Heart right ventricle (tissue), 16 donors: ENCODE data around the gene PRDM15. TPM values are rescaled to one million over a fixed set of nuclear protein-coding genes. Genes with fewer than 3 reads are reported as not detected.

Source experiments
- ATAC-seq, 8 donors: fragments of 200-7000 bp; cut with Tn5 transposase; one replicate each; pipeline ENCODE4 v1.9.1; 2020; ENCODE audit warnings: mild to moderate bottlenecking in 8 of 8, moderate library complexity in 8 of 8, moderate number of reproducible peaks in 1 of 8
- DNase-seq, 2 donors: peaks; one replicate each; pipeline ENCODE4 v3.0.0-alpha.2; 2020
- H3K27ac ChIP-seq, 10 donors: fragments of 200-600 bp; sonication (generic) in 2 of 10; one replicate each; pipeline versions ENCODE4 v1.5.0 to v1.8.0; 2020 to 2022; ENCODE audit warnings: mild to moderate bottlenecking in 3 of 10
- H3K27me3 ChIP-seq, 7 donors: fragments of 200-600 bp; one replicate each; pipeline ENCODE4 v1.8.0; 2021 to 2022; ENCODE audit warnings: mild to moderate bottlenecking in 2 of 7
- H3K36me3 ChIP-seq, 9 donors: fragments of 200-600 bp; sonication (generic) in 1 of 9; one replicate each; pipeline versions ENCODE4 v1.5.0 to v1.8.0; 2020 to 2022; ENCODE audit warnings: mild to moderate bottlenecking in 2 of 9
- H3K4me1 ChIP-seq, 9 donors: fragments of 200-600 bp; sonication (generic) in 1 of 9; one replicate each; pipeline versions ENCODE4 v1.5.0 to v1.8.0; 2020 to 2022; ENCODE audit warnings: mild to moderate bottlenecking in 4 of 9
- H3K4me3 ChIP-seq, 10 donors: fragments of 200-600 bp; sonication (generic) in 2 of 10; one replicate each; pipeline versions ENCODE4 v1.5.0 to v1.8.0; 2020 to 2022; ENCODE audit warnings: mild to moderate bottlenecking in 7 of 10, moderate library complexity in 2 of 10
- H3K9me3 ChIP-seq, 11 donors: fragments of 200-600 bp in 10 of 11; sonication (generic) in 2 of 11; one replicate each; pipeline versions ENCODE4 v1.5.0 to v1.8.0; 2013 to 2022; ENCODE audit warnings: mild to moderate bottlenecking in 2 of 11, control low read depth in 1 of 11, moderate library complexity in 1 of 11
- WGBS, 2 donors: extraction: QIAGEN DNeasy Blood & Tissue Kit; methylation state at CpG; one replicate each; pipeline ENCODE4 v1.1.7; 2013; ENCODE audit warnings: inconsistent platforms in 1 of 2; 5-methylcytosine and 5-hydroxymethylcytosine counted together
- intact Hi-C, 10 donors: fragments of 100-400 bp; cut with DNase I; formaldehyde crosslinking; loops; one replicate each; pipeline versions ENCODE4 v1.11.1 to v1.14.2; 2022
- polyA plus RNA-seq, 2 donors: library from polyadenylated mRNA; stranded (reverse); fragments of 200-250 nt; gene quantifications; one replicate each; pipeline ENCODE4 v1.2.3, GENCODE V29; 2013
- total RNA-seq, 10 donors: library from RNA; stranded (reverse); fragmentation: NEBNext Ultra II Directional in 3 of 10; extraction: Animal tissue kit (Norgen Biotek cat#: 25700) in 3 of 10; gene quantifications; one replicate each; pipeline versions ENCODE4 v1.2.1 to v1.2.4, GENCODE V29; 2021 to 2023
- TF ChIP-seq, protein P1 (sequence below), 9 donors: fragments of 200-600 bp; sonication (generic) in 2 of 9; IDR thresholded peaks; one replicate each; pipeline versions ENCODE4 v1.5.0 to v1.8.0; 2021 to 2022; ENCODE audit warnings: antibody characterized with exemption in 9 of 9, mild to moderate bottlenecking in 5 of 9, moderate library complexity in 1 of 9
- donor health status: Arrhythmogenic right ventricular cardiomyopathy.
- donor health status: ischemic (EF 13 %, LVEDD 7.1; RV severe dilation, severe dysfunction).
- donor health status: healthy with polysubstance abuse.
- donor health status: DM: no; HTN: yes; CAD: no.
- donor health status: DM: no; HTN: no; CAD: no.
- donor health status: ischemic (EF 25% LVEDD 6.9; RV normal size, moderate dysfunction).
- donor health status: ischemic (EF 25% LVEDD 5.7; RV mildly dilated, moderate dysfunction).
- donor health status: healthy.
- donor health status: DM: yes; HTN: yes; CAD: no.
- donor health status: Ischemic cardiomyopathy.
- donor health status: ischemic (EF 35%, LVEDD 5.7; RV mildly dilated, moderate dysfunction).
- donor health status: nonischemic (EF 11% LVEDD 7.7; RV severe dilation, severe dysfunction).
- donor health status: DM: yes; HTN: yes; CAD: no.
- donor health status: PGD.
- donor health status: ischemic (EF 29% LVEDD 5.4; RV normal size, mild dysfunction).
- donor health status: nonischemic (EF 23%, LVEDD 6.1; RV moderate dilation, normal function).

The PRDM15 gene
- total and polyA plus RNA-seq, 12 donors, result 1.0 to 5.8 (median 3.2) TPM

DNA sequence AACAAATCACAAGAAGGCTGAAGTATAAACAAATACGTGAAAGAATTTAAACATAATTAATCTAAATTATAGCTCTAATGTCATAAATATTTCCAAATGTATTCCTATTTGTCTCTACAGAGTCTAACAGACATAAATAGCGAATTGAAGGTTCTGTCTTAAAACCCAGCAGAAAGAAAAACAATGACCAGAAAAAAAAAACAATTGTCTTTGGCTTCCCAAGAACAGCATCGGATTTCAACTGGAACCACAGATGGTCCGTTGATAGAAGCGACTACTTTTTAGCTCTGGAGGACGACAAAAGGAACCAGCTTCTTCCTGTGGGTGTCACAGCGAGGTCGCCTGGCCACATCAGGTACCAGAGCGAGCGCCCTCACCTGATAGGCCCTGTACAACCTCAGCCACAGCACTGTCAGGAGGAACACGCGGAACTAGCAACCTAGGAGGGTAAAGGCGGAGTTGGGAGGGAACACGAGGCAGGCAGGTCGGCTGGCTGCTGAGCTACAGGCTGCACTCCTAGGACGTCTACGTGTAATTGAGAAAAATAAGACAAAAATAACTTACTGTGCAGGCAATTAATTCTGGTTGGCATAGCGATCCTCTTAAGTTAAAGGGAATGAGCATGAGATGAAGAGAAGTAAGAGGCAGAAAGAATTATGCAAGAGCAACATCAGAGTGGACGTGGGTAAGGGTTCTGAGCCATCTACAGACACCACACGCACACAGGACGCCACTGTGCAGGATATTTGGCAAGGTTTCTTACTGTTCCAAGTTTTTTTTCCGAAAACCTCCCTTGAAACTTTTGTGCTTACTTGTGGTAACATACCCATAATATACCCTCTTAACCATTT, 16.7 kb upstream of the PRDM15 start:
- DNase-seq, result no peak
- H3K4me1 ChIP-seq, result no peaks in the 10 kb centered on the region
- no peak overlapping the region for H3K27ac ChIP-seq
- intact Hi-C loops, result no loop called here
- peaks cover 0 to 93% (median 0%) of the 10 kb centered on the region in 9 donors for H3K36me3 ChIP-seq
- H3K27me3 ChIP-seq, result no peaks in the 10 kb centered on the region
- H3K4me3 ChIP-seq, result no peak overlapping the region
- no peak for ATAC-seq
- TF ChIP-seq, protein P1, sequence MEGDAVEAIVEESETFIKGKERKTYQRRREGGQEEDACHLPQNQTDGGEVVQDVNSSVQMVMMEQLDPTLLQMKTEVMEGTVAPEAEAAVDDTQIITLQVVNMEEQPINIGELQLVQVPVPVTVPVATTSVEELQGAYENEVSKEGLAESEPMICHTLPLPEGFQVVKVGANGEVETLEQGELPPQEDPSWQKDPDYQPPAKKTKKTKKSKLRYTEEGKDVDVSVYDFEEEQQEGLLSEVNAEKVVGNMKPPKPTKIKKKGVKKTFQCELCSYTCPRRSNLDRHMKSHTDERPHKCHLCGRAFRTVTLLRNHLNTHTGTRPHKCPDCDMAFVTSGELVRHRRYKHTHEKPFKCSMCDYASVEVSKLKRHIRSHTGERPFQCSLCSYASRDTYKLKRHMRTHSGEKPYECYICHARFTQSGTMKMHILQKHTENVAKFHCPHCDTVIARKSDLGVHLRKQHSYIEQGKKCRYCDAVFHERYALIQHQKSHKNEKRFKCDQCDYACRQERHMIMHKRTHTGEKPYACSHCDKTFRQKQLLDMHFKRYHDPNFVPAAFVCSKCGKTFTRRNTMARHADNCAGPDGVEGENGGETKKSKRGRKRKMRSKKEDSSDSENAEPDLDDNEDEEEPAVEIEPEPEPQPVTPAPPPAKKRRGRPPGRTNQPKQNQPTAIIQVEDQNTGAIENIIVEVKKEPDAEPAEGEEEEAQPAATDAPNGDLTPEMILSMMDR (IDR thresholded peaks at IDR 0.05), result no peak
- WGBS, 2 donors, result 78 to 83% methylated on average over 22 of the region's 22 CpGs
- no peaks in the 10 kb centered on the region for H3K9me3 ChIP-seq

DNA sequence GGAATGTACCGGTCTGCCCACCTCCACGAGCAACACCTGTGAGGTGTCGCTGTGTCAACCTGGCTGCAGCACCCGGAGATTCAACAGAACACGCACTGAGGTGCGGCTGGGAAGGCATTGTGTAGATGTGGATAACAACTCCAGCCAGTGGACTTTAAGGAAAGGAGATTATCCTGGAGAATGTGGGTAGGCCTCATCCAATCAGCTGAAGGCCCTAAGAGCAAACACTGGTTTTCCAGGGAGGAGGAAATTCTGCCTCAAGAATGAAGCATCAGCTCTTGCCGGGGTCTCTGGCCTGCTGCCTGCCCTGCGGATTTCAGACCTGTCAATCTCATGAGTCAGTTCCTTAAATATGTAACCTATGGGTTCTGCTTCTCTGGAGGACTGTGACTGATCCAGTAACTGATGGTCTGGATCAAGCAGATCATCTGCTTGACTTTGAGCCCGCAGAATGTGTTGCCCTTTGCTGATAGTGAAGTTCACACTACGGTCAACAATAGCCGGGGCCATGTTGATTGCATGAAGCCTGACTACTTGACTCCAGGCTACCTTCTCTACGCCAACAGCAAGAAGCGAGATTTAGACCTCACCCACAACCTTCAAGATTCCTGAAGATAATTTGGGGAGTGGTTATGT, 15.9 kb upstream of the PRDM15 start:
- 83 to 86% methylated on average over 13 of the region's 13 CpGs for WGBS, 2 donors
- ATAC-seq (no peak), DNase-seq (no peak)
- H3K9me3 ChIP-seq, result no peaks in the 10 kb centered on the region
- H3K4me3 ChIP-seq, result no peak overlapping the region
- TF ChIP-seq, protein P1 (IDR thresholded peaks at IDR 0.05), result no peak
- intact Hi-C loops, result no loop called here
- no peak overlapping the region for H3K27ac ChIP-seq
- H3K4me1 ChIP-seq, result no peaks in the 10 kb centered on the region
- no peaks in the 10 kb centered on the region for H3K27me3 ChIP-seq
- H3K36me3 ChIP-seq, result peaks cover 0 to 93% (median 0%) of the 10 kb centered on the region in 9 donors

DNA sequence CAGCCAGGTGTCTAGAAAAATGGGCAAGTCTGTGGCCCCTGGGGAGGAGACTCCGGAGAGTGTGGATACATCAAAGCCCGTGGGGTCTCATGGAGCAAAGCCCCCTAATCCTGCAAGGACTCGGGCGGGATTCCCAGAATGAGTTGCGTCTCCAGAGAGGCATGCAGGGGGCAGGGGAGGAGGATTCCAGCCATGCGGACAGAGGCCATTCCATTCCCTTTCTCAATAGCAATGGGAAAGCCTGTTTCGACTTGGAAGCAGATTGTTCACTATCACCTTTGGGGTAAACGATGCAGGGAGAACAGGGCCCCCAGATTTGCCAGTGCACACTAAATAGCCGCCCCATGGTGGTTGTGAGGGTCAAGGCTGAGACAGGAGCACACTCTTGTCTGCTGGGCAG, 15.4 kb upstream of the PRDM15 start:
- H3K36me3 ChIP-seq, result peaks cover 0 to 88% (median 0%) of the 10 kb centered on the region in 9 donors
- 93 to 95% methylated on average over 9 of the region's 9 CpGs for WGBS, 2 donors
- H3K9me3 ChIP-seq, result no peaks in the 10 kb centered on the region
- no peak overlapping the region for H3K4me3 ChIP-seq
- no peak overlapping the region for H3K27ac ChIP-seq
- intact Hi-C loops, result no loop called here
- no peaks in the 10 kb centered on the region for H3K27me3 ChIP-seq
- H3K4me1 ChIP-seq, result no peaks in the 10 kb centered on the region
- TF ChIP-seq, protein P1 (IDR thresholded peaks at IDR 0.05), result no peak
- ATAC-seq (no peak), DNase-seq (no peak)

DNA sequence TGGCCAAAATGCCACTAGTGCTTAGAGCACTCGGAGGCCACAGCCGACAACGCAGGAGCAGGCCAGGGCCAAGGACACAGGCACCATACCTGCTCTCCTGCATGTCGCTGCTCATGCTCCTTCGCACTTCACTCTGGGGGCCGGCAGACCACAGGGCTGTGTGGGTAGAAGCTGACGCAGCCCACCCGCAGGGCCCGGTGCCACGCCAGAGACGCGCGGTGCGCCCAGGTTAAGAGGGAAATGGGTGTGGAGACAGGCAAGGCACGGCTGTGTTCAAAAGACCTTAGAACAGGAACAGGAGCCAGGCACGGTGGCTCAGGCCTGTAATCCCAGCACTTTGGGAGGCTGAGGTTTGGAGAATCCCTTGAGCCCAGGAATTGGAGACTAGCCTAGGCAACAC, 13.6 kb upstream of the PRDM15 start:
- no peak for DNase-seq
- no peaks in the 10 kb centered on the region for H3K27me3 ChIP-seq
- TF ChIP-seq, protein P1 (IDR thresholded peaks at IDR 0.05), result no peak

More for the DNA sequence above, 13.6 kb upstream of the PRDM15 start:
- 93 to 96% methylated on average over 16 of the region's 16 CpGs for WGBS, 2 donors
- no peaks in the 10 kb centered on the region for H3K9me3 ChIP-seq
- no peak overlapping the region for H3K4me3 ChIP-seq
- intact Hi-C loops, result no loop called here
- no peak overlapping the region for H3K27ac ChIP-seq
- no peaks in the 10 kb centered on the region for H3K4me1 ChIP-seq
- no peak for ATAC-seq
- H3K36me3 ChIP-seq, result peaks cover 0 to 84% (median 0%) of the 10 kb centered on the region in 9 donors
